ENCODE results near the gene SKAP1.
A peak's percentile ranks its signal among the peaks of the same experiment; 100 is the strongest.

The SKAP1 gene

DNA sequence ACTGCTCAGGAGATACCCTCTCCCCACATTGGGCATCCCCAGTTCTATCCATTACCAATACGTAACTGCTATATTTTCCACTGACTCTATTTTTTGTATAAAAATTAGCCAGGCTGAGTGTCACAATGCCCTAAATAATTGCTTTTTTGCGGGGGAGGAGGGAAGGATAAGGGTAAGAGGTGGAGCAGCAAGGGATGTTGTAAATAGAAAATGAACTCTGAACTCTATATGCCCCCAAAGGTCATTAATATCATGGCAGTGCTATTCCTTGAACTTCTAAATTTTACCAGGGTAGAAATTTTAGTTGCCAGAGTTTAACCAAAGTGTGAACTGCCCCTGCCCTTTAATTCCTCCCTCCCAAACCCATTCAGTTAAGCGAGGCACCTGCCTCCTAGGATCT, 118.7 kb downstream of the SKAP1 start:
- no peak for DNase-seq (ENCODE audit: extremely low read depth, insufficient read length)
- Histone ChIP-seq H3K27me3 (replicated peaks; ENCODE audit: control insufficient read depth, insufficient read depth, low read length) (no peaks in the 10 kb centered on the region), H3K4me3 (replicated peaks; ENCODE audit: low read depth, low read length) (no peak overlapping the region), H3K36me3 (ENCODE audit: control insufficient read depth, insufficient read depth, low read length) (no peaks in the 10 kb centered on the region; the same call in 1 of the 2 replicates)
- no peak for TF ChIP-seq CTCF (IDR thresholded peaks at IDR 0.05; ENCODE audit: insufficient read depth, low read length, poor library complexity, severe bottlenecking)

DNA sequence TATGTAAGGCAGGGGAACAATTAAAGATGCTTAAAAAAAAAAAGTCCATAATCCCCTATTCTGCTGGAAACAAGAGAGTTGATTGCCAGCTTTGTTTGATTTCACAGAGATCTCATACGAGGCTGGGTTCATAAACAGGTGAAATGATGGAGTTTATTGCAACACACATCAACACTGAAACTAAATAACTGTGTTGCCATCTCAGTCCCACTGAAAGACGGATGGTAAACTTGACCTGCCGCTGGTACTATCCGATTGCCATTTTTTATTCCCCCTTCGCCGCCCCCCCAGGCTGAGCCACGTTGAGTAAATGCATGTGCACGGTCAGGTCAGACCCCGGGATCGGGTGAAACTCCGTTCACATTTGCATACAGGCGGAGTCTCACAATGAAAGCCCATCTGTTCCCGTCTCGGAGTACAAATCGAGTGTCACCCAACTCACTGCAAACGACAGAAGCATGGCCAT, 119.2 kb downstream of the SKAP1 start:
- Histone ChIP-seq H3K4me3 (replicated peaks; ENCODE audit: low read depth, low read length) (no peak overlapping the region), H3K27me3 (replicated peaks; ENCODE audit: control insufficient read depth, insufficient read depth, low read length) (no peaks in the 10 kb centered on the region), H3K36me3 (ENCODE audit: control insufficient read depth, insufficient read depth, low read length) (no peaks in the 10 kb centered on the region; the same call in 1 of the 2 replicates)
- TF ChIP-seq CTCF (IDR thresholded peaks at IDR 0.05; ENCODE audit: insufficient read depth, low read length, poor library complexity, severe bottlenecking), result no peak
- DNase-seq (ENCODE audit: extremely low read depth, insufficient read length), result no peak

GRCh38 chr17:48308581-48308980, 121.4 kb downstream of the SKAP1 start:
- DNase-seq (ENCODE audit: extremely low read depth, insufficient read length), result no peak
- Histone ChIP-seq H3K27me3 (replicated peaks; ENCODE audit: control insufficient read depth, insufficient read depth, low read length) (no peaks in the 10 kb centered on the region), H3K4me3 (replicated peaks; ENCODE audit: low read depth, low read length) (no peak overlapping the region), H3K36me3 (ENCODE audit: control insufficient read depth, insufficient read depth, low read length) (no peaks in the 10 kb centered on the region; the same call in none of the 2 replicates)
- no peak for TF ChIP-seq CTCF (IDR thresholded peaks at IDR 0.05; ENCODE audit: insufficient read depth, low read length, poor library complexity, severe bottlenecking)

DNA sequence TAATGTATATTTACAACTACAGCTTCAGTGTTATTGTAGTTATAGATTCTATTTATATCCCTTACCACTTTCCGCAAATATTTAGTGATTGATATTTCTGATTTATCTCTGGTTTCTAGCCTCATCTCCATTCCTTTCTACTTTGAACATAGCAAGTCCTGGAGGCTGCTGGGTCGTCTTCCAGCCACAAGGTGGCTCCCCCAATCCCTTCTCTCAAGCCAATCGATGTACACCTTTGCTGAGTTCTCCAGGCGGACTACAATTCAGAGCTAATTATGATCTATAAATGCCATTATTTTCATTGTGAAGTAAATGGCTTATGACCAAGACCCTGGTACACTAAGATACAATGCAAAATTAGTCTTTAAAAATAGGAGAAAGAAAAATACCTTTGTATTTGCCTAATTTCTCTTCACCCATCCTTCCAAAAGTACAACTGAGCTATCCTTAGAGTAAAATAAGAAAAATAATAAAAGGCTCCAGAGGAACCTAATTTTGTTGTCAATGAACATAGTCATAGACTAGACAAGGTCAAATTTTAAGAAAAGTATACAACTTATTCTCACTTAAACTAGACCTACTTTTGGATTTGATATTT, 122.1 kb downstream of the SKAP1 start:
- H3K4me3 ChIP-seq (replicated peaks; ENCODE audit: low read depth, low read length), result no peak overlapping the region
- TF ChIP-seq CTCF (IDR thresholded peaks at IDR 0.05; ENCODE audit: insufficient read depth, low read length, poor library complexity, severe bottlenecking), result peak; percentile 93
- no peak for DNase-seq (ENCODE audit: extremely low read depth, insufficient read length)
- no peaks in the 10 kb centered on the region for H3K27me3 ChIP-seq (replicated peaks; ENCODE audit: control insufficient read depth, insufficient read depth, low read length)
- no peaks in the 10 kb centered on the region; the same call in none of the 2 replicates for H3K36me3 ChIP-seq (ENCODE audit: control insufficient read depth, insufficient read depth, low read length)

- H3K27me3 ChIP-seq (replicated peaks; ENCODE audit: control insufficient read depth, insufficient read depth, low read length), result no peaks in the 10 kb centered on the region
Measured at GRCh38 chr17:48307255-48307654, 122.8 kb downstream of the SKAP1 start.

More at GRCh38 chr17:48307255-48307654, 122.8 kb downstream of the SKAP1 start:
- no peak for TF ChIP-seq CTCF (IDR thresholded peaks at IDR 0.05; ENCODE audit: insufficient read depth, low read length, poor library complexity, severe bottlenecking)
- no peak for DNase-seq (ENCODE audit: extremely low read depth, insufficient read length)
- Histone ChIP-seq H3K4me3 (replicated peaks; ENCODE audit: low read depth, low read length) (no peak overlapping the region), H3K36me3 (ENCODE audit: control insufficient read depth, insufficient read depth, low read length) (no peaks in the 10 kb centered on the region; the same call in none of the 2 replicates)
